Measurements from ENCODE around the gene FAAH. TPM values are rescaled to one million over a fixed set of nuclear protein-coding genes. Genes with fewer than 3 reads are reported as not detected.

The FAAH gene
- total RNA-seq, 4 donors from 2014 or later, result 12.3 to 29.6 (median 16.7) TPM

- H3K4me3 ChIP-seq, result no peak overlapping the region
- H3K4me1 ChIP-seq, result peaks cover 0 to 25% (median 2%) of the 10 kb centered on the region in 3 donors
- 60 to 84% methylated on average over 1 to 5 of the region's 12 CpGs for WGBS, 2 donors
- no peaks in the 10 kb centered on the region for H3K9me3 ChIP-seq
- no peak overlapping the region for H3K27ac ChIP-seq
- no peaks in the 10 kb centered on the region for H3K27me3 ChIP-seq
- intact Hi-C loops (cut with DNase I), result no loop called here
- H3K36me3 ChIP-seq, result peaks cover 0 to 53% (median 0%) of the 10 kb centered on the region in 3 donors
- no peak for TF ChIP-seq POLR2A (IDR thresholded peaks at IDR 0.05)
- no peak for TF ChIP-seq CTCF (IDR thresholded peaks at IDR 0.05)
- no peak for DNase-seq
Measured at GRCh38 chr1:46408356-46409062, 14.4 kb downstream of the FAAH start.

GRCh38 chr1:46409063-46409372 lies 14.9 kb downstream of the FAAH start:
- Histone ChIP-seq H3K9me3 (no peaks in the 10 kb centered on the region), H3K4me1 (peaks cover 0 to 20% (median 2%) of the 10 kb centered on the region in 3 donors), H3K27ac (no peak overlapping the region), H3K4me3 (no peak overlapping the region), H3K36me3 (peaks cover 0 to 58% (median 0%) of the 10 kb centered on the region in 3 donors), H3K27me3 (no peaks in the 10 kb centered on the region)
- no peak for TF ChIP-seq CTCF (IDR thresholded peaks at IDR 0.05)
- TF ChIP-seq POLR2A (IDR thresholded peaks at IDR 0.05), result no peak
- no peak for DNase-seq
- no CpG with 5 or more reads among the region's 1 CpG for WGBS, 2 donors
- intact Hi-C loops (cut with DNase I), result no loop called here

GRCh38 chr1:46410156-46411009 lies 16.3 kb downstream of the FAAH start:
- intact Hi-C loops (cut with DNase I), result no loop called here
- 84 to 86% methylated on average over 6 to 12 of the region's 17 CpGs for WGBS, 2 donors
- H3K27ac ChIP-seq, result no peak overlapping the region
- no peaks in the 10 kb centered on the region for H3K9me3 ChIP-seq
- no peaks in the 10 kb centered on the region for H3K27me3 ChIP-seq
- H3K4me3 ChIP-seq, result no peak overlapping the region
- no peak for TF ChIP-seq CTCF (IDR thresholded peaks at IDR 0.05)
- no peak for TF ChIP-seq POLR2A (IDR thresholded peaks at IDR 0.05)
- no peak for DNase-seq
- peaks cover 0 to 56% (median 0%) of the 10 kb centered on the region in 3 donors for H3K36me3 ChIP-seq
- peaks cover 0 to 16% (median 2%) of the 10 kb centered on the region in 3 donors for H3K4me1 ChIP-seq

- H3K36me3 ChIP-seq, result peaks cover 0 to 53% (median 0%) of the 10 kb centered on the region in 3 donors
- TF ChIP-seq POLR2A (IDR thresholded peaks at IDR 0.05) (no peak), CTCF (IDR thresholded peaks at IDR 0.05) (no peak)
- intact Hi-C loops (cut with DNase I), result no loop called here
Measured at GRCh38 chr1:46411010-46411405, 16.9 kb downstream of the FAAH start.

More at GRCh38 chr1:46411010-46411405, 16.9 kb downstream of the FAAH start:
- no peaks in the 10 kb centered on the region for H3K27me3 ChIP-seq
- no peak overlapping the region for H3K27ac ChIP-seq
- no peak for DNase-seq
- no peak overlapping the region for H3K4me3 ChIP-seq
- no peaks in the 10 kb centered on the region for H3K9me3 ChIP-seq
- 66 to 80% methylated on average over 4 of the region's 7 CpGs for WGBS, 2 donors
- H3K4me1 ChIP-seq, result peaks cover 0 to 10% (median 2%) of the 10 kb centered on the region in 3 donors

All from esophagus squamous epithelium (tissue), 5 donors.